OCI-LY3 (cell line): ENCODE results near the gene PAK4.

Experiments used
- H2AFZ ChIP-seq: fragments of 200-600, 300-600 bp; shearing (Covaris generic); 2 replicates; pipeline ENCODE4 v1.6.0; 2014; ENCODE audit warnings: antibody characterized with exemption, low read depth, low read length
- H3K27ac ChIP-seq: fragments of 200-600, 300-600 bp; sonication (generic); 2 replicates; pipeline ENCODE4 v1.5.1; 2014; ENCODE audit warnings: mild to moderate bottlenecking, low read length, moderate library complexity, mixed read lengths
- H3K27me3 ChIP-seq: fragments of 200-600, 300-600 bp; sonication (generic); 2 replicates; pipeline ENCODE4 v1.6.1; 2014; ENCODE audit warnings: low read depth, low read length, mixed read lengths
- H3K36me3 ChIP-seq: fragments of 200-600, 300-600 bp; sonication (generic); replicated peaks from 2 replicates; pipeline ENCODE3; 2014; ENCODE audit warnings: low read depth, low read length, mixed read lengths
- H3K4me1 ChIP-seq: fragments of 300-600, 200-600 bp; sonication (generic); 2 replicates; pipeline ENCODE4 v1.6.1; 2014; ENCODE audit warnings: low read length, mixed read lengths
- H3K4me2 ChIP-seq: fragments of 200-600, 300-600 bp; sonication (generic); 2 replicates; pipeline ENCODE4 v1.6.1; 2014; ENCODE audit warnings: low read length, mixed read lengths
- H3K4me3 ChIP-seq: fragments of 300-600, 200-600 bp; sonication (generic); 2 replicates; pipeline ENCODE4 v1.5.1; 2014; ENCODE audit warnings: antibody characterized with exemption, mild to moderate bottlenecking, low read length, moderate library complexity
- H3K79me2 ChIP-seq: fragments of 300-600, 200-600 bp; shearing (Covaris generic); 2 replicates; pipeline ENCODE4 v1.6.1; 2014; ENCODE audit warnings: mild to moderate bottlenecking, low read length, mixed read lengths
- H3K9ac ChIP-seq: fragments of 300-600, 200-600 bp; shearing (Covaris generic); 2 replicates; pipeline ENCODE4 v1.6.0; 2014; ENCODE audit warnings: mild to moderate bottlenecking, low read length, moderate library complexity
- H3K9me3 ChIP-seq: fragments of 200-600, 300-600 bp; shearing (Covaris generic); 2 replicates; pipeline ENCODE4 v1.6.1; 2014; ENCODE audit warnings: low read length, mixed read lengths; ENCODE audit not compliant: insufficient read depth
- H4K20me1 ChIP-seq: fragments of 200-600, 300-600 bp; sonication (generic); 2 replicates; pipeline ENCODE4 v1.6.1; 2016; ENCODE audit warnings: low read length, mixed read lengths; ENCODE audit not compliant: insufficient read depth
- EZH2phosphoT487 ChIP-seq: fragments of 200-600 bp; shearing (Covaris generic); IDR thresholded peaks from 2 replicates; pipeline ENCODE4 v1.6.1; 2018; ENCODE audit warnings: antibody characterized with exemption, mixed run types, low read depth
- TF ChIP-seq, protein P1 (sequence below): fragments of 200-600, 300-600 bp; sonication (generic); IDR thresholded peaks from 2 replicates; pipeline ENCODE4 v1.5.1; 2014; ENCODE audit warnings: antibody characterized with exemption, low read length, low read depth

The PAK4 gene

DNA sequence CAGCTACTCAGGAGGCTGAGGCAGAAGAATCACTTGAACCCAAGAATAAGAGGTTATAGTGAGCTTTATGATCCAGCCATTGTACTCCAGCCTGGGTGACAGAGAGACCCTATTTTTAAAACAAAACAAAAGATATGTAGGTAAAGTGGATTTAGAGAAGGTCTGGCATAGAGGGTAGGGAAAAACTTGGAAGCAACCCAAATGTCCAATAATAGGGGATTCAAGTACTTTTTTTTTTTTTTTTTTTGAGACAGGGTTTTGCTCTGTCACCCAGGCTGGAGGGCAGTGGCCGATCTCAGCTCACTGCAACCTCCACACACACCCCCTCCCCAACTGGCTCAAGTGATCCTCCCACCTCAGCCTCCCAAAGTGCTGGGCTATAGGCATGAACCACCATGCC, 5.8 kb upstream of the PAK4 start:
- no peak overlapping the region for H3K4me2 ChIP-seq
- no peaks in the 10 kb centered on the region for H4K20me1 ChIP-seq
- no peaks in the 10 kb centered on the region for H3K27me3 ChIP-seq
- TF ChIP-seq, protein P1, sequence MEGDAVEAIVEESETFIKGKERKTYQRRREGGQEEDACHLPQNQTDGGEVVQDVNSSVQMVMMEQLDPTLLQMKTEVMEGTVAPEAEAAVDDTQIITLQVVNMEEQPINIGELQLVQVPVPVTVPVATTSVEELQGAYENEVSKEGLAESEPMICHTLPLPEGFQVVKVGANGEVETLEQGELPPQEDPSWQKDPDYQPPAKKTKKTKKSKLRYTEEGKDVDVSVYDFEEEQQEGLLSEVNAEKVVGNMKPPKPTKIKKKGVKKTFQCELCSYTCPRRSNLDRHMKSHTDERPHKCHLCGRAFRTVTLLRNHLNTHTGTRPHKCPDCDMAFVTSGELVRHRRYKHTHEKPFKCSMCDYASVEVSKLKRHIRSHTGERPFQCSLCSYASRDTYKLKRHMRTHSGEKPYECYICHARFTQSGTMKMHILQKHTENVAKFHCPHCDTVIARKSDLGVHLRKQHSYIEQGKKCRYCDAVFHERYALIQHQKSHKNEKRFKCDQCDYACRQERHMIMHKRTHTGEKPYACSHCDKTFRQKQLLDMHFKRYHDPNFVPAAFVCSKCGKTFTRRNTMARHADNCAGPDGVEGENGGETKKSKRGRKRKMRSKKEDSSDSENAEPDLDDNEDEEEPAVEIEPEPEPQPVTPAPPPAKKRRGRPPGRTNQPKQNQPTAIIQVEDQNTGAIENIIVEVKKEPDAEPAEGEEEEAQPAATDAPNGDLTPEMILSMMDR, result no peak
- TF ChIP-seq EZH2phosphoT487, result no peak
- H3K79me2 ChIP-seq, result no peaks in the 10 kb centered on the region
- no peak overlapping the region for H3K4me3 ChIP-seq
- peaks cover 5% of the 10 kb centered on the region for H3K4me1 ChIP-seq
- no peak overlapping the region for H2AFZ ChIP-seq
- H3K9me3 ChIP-seq, result no peaks in the 10 kb centered on the region
- H3K27ac ChIP-seq, result no peak overlapping the region
- no peak overlapping the region for H3K9ac ChIP-seq
- no peaks in the 10 kb centered on the region for H3K36me3 ChIP-seq

DNA sequence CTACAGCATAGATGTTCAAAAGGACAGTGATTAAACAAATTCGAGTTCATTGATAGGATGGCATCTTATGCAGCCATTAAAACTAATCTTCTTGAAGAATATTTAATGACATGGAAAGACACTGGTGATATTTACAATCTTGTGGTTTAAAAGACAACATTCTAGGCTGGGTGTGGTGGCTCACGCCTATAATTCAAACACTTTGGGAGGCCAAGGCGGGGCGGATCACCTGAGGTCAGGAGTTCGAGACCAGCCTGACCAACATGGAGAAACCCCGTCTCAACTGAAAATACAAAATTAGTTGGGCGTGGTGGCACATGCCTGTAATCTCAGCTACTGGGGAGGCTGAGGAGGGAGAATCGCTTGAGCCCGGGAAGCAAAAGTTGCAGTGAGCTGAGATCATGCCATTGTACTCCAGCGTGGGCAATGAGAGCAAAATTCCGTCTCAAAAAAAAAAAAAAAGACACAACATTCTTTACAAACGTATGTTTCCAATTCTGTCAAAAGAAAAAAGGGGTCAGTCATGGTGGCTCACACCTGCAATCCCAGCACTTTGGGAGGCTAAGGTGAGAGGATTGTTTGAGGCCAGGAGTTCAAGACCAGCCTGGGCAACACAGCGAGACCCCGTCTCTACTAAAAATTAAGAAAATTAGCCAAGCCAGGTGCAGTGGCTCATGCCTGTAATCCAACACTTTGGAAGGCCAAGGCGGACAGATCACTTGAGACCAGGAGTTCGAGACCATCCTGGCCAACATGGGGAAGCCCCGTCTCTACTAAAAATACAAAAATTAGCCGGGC, 2.5 kb upstream of the PAK4 start:
- Histone ChIP-seq H3K79me2 (peaks cover 25% of the 10 kb centered on the region), H4K20me1 (0 out of 2 replicates have a peak, but pooled peaks cover under 1% of the 10 kb centered on the region), H3K4me3 (no peak overlapping the region), H3K9me3 (no peaks in the 10 kb centered on the region), H3K4me2 (no peak overlapping the region), H3K27ac (no peak overlapping the region), H3K36me3 (no peaks in the 10 kb centered on the region), H3K27me3 (no peaks in the 10 kb centered on the region), H3K4me1 (peaks cover 12% of the 10 kb centered on the region), H2AFZ (no peak overlapping the region), H3K9ac (no peak overlapping the region)
- TF ChIP-seq, protein P1, result no peak
- TF ChIP-seq EZH2phosphoT487, result no peak

DNA sequence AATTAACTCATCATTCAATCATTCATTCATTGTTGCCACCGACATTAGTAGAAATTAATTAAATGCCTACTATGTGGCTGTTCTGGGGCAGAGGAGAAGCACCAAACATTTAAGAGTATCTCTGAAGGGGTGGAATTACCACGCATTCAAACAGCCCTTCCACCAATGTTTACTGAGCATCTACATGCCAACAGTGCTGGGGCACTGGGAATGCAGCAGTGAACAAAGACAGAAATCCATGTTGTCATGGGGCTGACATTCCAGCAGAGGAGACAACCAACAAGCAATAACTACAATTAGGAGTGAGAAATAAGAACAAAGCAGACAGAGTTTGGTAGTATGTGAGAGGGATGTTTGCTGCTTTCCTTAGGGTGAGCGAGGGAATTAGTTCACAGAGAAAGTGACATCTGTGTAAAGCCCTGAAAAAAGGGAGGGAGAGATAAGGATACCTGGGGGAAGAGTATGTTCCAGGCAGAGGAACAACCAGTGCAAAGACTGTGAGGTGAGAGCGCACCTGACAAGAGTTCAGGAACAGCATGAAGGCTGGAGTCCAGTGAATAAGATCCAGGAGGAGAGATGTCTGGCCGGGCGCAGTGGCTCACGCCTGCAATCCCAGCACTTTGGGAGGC, 1.3 kb upstream of the PAK4 start:
- H3K4me3 ChIP-seq, result no peak overlapping the region
- no peaks in the 10 kb centered on the region for H3K9me3 ChIP-seq
- no peaks in the 10 kb centered on the region for H3K36me3 ChIP-seq
- H3K79me2 ChIP-seq, result peaks cover 35% of the 10 kb centered on the region
- H3K27me3 ChIP-seq, result no peaks in the 10 kb centered on the region
- H2AFZ ChIP-seq, result no peak overlapping the region
- H3K4me1 ChIP-seq, result peaks cover 12% of the 10 kb centered on the region
- H4K20me1 ChIP-seq, result 0 out of 2 replicates have a peak, but pooled peaks cover 3% of the 10 kb centered on the region
- H3K9ac ChIP-seq, result no peak overlapping the region
- TF ChIP-seq, protein P1, result no peak
- no peak for TF ChIP-seq EZH2phosphoT487
- H3K27ac ChIP-seq, result no peak overlapping the region
- H3K4me2 ChIP-seq, result no peak overlapping the region

DNA sequence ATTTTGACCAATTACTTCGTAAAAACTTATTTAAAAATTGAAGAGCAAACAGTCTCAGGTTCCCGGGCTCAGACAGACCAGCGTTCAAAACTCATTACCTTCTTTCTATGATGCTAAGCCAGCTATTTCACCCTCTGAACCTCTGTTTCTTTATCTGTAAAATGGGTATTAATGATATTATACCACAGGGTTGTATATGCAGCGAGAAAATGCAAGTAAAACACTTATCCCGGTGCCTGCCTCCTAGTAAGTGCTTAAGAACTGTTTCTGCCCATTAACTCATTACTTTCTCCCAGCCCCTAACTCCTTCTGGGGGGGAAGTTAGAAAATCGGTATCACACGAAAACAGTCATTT, 410 bp upstream of the PAK4 start:
- Histone ChIP-seq H3K27me3 (no peaks in the 10 kb centered on the region), H3K36me3 (no peaks in the 10 kb centered on the region), H4K20me1 (0 out of 2 replicates have a peak, but pooled peaks cover 3% of the 10 kb centered on the region), H3K4me3 (peak overlapping the region; percentile 87), H3K27ac (no peak overlapping the region), H3K9ac (peak overlapping the region; percentile 52), H2AFZ (peak overlapping the region; percentile 91), H3K9me3 (no peaks in the 10 kb centered on the region), H3K4me1 (peaks cover 12% of the 10 kb centered on the region), H3K79me2 (peaks cover 39% of the 10 kb centered on the region), H3K4me2 (peak overlapping the region; percentile 78)
- TF ChIP-seq EZH2phosphoT487, result no peak
- TF ChIP-seq, protein P1, result no peak
